ENCODE measurements around the gene CHD1. TPM values are rescaled to one million over a fixed set of nuclear protein-coding genes. Genes with fewer than 3 reads are reported as not detected.

Gene CHD1
- total RNA-seq, 2 donors from 2014 or later, result 29.1 to 47.3 TPM

DNA sequence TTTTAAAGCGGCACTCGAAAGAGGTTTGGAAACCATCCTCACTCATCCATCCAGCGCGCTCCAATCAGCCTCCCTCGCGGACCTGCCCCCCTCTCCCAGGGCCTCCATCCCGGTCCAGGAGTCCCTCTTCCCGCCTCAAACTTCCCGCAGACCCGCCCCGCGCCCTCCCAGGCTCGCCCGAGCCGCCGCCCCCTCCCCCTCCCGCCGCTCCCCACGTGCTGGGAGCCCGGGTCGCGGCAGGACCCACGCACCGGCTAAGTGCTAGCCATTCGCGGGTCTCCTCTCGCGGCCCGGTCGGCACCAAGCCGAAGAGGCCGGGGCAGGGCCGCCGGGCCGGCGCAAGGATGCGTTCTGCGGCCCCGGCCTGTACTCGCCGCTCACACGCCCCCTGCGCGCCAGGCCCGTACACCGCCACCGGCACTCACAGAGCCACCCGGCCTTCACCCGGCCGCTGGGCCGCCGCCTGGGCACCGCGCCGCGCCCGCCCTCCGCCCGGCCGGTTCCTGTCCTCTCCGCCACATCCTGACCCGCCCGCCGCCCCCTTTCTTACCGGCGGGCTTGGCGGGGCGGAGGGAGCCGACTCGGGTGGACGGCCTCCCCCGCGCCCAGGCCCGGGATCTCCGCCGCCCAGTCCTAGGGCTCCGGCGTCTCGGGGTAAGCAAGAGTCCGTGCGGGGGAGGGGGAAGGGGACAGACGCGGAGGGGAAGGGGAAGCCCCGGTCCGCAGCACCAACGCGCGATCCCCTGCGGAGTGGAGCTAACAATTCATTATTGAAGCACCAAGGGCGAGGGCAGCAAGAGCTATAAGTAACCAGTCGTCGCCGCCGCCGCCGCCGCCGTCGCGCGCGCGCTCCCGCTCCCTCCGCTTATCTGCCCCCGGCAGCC lies 576 bp downstream of the CHD1 start:
- H3K9me3 ChIP-seq, result no peaks in the 10 kb centered on the region
- peak overlapping the region; percentile 100 for H3K27ac ChIP-seq
- TF ChIP-seq, protein P1, sequence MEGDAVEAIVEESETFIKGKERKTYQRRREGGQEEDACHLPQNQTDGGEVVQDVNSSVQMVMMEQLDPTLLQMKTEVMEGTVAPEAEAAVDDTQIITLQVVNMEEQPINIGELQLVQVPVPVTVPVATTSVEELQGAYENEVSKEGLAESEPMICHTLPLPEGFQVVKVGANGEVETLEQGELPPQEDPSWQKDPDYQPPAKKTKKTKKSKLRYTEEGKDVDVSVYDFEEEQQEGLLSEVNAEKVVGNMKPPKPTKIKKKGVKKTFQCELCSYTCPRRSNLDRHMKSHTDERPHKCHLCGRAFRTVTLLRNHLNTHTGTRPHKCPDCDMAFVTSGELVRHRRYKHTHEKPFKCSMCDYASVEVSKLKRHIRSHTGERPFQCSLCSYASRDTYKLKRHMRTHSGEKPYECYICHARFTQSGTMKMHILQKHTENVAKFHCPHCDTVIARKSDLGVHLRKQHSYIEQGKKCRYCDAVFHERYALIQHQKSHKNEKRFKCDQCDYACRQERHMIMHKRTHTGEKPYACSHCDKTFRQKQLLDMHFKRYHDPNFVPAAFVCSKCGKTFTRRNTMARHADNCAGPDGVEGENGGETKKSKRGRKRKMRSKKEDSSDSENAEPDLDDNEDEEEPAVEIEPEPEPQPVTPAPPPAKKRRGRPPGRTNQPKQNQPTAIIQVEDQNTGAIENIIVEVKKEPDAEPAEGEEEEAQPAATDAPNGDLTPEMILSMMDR (IDR thresholded peaks at IDR 0.05), result no peak
- peak overlapping the region; percentile 78 for H3K4me3 ChIP-seq
- peak; percentile 78 for DNase-seq
- H3K9ac ChIP-seq (ENCODE audit: low read depth in 2 of 2, low read length in 2 of 2), result peak overlapping the region; percentile 96 to 98
- H3K36me3 ChIP-seq, result peaks cover 8% of the 10 kb centered on the region
- H3K27me3 ChIP-seq, result no peaks in the 10 kb centered on the region
- no peaks in the 10 kb centered on the region for H3K4me1 ChIP-seq
- intact Hi-C loops (cut with DNase I), result no loop called here

DNA sequence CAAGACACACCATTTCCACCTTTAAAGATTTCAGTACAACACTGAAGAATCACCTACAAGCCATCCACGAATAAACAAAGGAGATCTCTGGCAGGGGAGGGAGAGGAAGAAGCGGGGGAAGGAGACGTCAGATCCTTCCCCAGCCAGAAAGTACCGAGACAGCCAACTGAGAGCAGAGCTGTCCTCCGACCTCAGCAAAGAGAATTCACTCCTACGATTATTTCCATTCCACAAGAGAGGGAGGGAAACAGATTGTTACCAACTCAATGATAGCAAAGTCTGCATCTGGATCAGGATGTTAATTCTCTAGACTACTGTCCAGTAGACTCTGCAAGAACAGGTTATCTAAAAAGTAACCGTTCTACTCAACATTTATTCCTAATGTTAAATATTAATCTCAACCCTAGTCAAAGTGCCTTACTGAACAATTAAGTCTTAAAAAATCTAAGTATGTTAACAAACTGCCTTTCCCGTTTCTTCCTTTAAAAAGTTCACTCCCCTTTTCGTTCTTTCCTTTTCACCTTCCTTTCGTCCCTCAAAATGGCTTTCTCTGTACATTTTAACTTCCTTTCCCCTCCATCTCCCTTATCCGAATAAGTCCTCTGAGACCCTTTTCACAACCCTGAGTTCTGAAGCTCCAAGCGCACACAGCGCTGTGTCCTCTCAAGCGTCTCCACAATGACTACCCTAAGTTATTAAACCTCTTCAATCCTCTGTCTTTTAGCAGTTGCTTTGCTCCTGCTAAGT lies 1.4 kb downstream of the CHD1 start:
- Histone ChIP-seq H3K4me1 (no peaks in the 10 kb centered on the region), H3K9ac (ENCODE audit: low read depth in 2 of 2, low read length in 2 of 2) (peak overlapping the region; percentile 52 to 98), H3K9me3 (no peaks in the 10 kb centered on the region), H3K4me3 (peak overlapping the region; percentile 78), H3K27me3 (no peaks in the 10 kb centered on the region), H3K36me3 (peaks cover 8% of the 10 kb centered on the region), H3K27ac (peak overlapping the region; percentile 100)
- TF ChIP-seq, protein P1 (IDR thresholded peaks at IDR 0.05), result no peak
- DNase-seq, result peak; percentile 70
- intact Hi-C loops (cut with DNase I), result no loop called here

DNA sequence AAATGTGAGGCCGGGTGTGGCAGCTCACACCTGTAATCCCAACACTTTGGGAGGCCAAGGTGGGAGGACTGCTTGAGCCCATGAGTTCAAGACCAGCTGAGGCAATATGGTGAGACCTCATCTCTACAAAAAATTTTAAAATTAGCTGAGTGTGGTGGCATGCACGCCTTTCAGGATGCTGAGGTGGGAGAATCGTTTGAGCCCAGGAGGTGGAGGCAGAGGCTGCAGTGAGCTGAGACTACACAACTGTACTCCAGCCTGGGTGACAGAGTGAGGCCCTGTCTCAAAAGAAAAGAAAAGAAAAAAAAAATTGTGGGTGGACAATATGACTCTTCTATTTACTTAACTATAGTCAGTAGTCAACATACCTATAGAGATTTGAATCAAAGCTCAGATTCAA lies 4.8 kb downstream of the CHD1 start:
- intact Hi-C loops (cut with DNase I), result no loop called here
- H3K27ac ChIP-seq, result no peak overlapping the region
- H3K4me3 ChIP-seq, result no peak overlapping the region
- no peak overlapping the region for H3K9ac ChIP-seq (ENCODE audit: low read depth in 2 of 2, low read length in 2 of 2)
- no peaks in the 10 kb centered on the region for H3K9me3 ChIP-seq
- no peak for DNase-seq
- TF ChIP-seq, protein P1 (IDR thresholded peaks at IDR 0.05), result no peak
- peaks cover 8% of the 10 kb centered on the region for H3K36me3 ChIP-seq
- H3K27me3 ChIP-seq, result no peaks in the 10 kb centered on the region
- no peaks in the 10 kb centered on the region for H3K4me1 ChIP-seq

DNA sequence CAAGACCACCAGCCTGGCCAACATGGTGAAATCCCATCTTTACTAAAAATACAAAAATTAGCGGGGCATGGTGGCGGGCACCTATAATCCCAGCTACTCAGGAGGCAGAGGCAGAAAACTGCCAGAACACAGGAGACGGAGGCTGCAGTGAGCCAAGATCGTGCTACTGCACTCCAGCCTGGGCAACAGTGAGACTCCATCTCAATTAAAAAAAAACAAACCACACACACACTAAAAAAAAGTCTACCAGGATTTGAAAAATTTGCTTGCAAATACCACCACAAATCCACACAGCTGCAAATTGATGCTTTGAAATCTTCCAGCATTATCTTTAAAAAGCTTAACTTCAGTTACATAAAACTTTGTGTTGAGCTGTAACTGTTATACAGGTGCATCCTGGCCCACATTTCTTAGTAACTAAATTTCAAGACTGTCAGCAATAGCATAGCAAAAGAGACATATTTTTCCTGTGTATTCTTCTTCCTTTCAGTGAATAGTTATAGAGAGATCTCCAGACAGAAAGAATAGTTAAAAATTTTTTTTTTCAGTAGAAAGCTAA lies 6.8 kb downstream of the CHD1 start:
- intact Hi-C loops (cut with DNase I), result no loop called here
- DNase-seq, result no peak
- Histone ChIP-seq H3K4me1 (no peaks in the 10 kb centered on the region), H3K36me3 (peaks cover 8% of the 10 kb centered on the region), H3K27me3 (no peaks in the 10 kb centered on the region), H3K27ac (no peak overlapping the region), H3K4me3 (no peak overlapping the region), H3K9ac (ENCODE audit: low read depth in 2 of 2, low read length in 2 of 2) (no peak overlapping the region), H3K9me3 (no peaks in the 10 kb centered on the region)
- TF ChIP-seq, protein P1 (IDR thresholded peaks at IDR 0.05), result no peak

DNA sequence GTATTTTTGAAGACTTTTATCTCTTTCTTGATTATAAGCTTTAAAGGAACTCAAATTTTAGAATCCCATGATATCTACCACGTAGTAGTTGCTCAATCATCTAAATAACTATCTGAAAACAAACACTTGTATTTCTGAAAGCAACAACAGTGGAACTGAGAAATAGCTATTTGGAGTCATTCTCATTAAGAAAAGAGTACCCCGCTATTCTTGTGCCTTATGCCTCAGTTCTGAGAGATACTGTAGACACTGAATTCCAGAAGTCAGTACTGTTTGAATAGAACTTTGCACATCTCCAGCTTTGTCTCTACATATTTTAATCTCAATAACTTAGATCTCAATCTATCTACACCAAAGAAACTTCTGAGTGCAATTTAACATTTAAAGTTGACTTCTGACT lies 11.4 kb downstream of the CHD1 start:
- Histone ChIP-seq H3K27ac (no peak overlapping the region), H3K27me3 (no peaks in the 10 kb centered on the region)
- DNase-seq, result no peak

More for the DNA sequence above, 11.4 kb downstream of the CHD1 start:
- no peaks in the 10 kb centered on the region for H3K9me3 ChIP-seq
- TF ChIP-seq, protein P1 (IDR thresholded peaks at IDR 0.05), result no peak
- intact Hi-C loops (cut with DNase I), result no loop called here
- no peak overlapping the region for H3K4me3 ChIP-seq
- no peaks in the 10 kb centered on the region for H3K36me3 ChIP-seq
- H3K4me1 ChIP-seq, result no peaks in the 10 kb centered on the region
- no peak overlapping the region for H3K9ac ChIP-seq (ENCODE audit: low read depth in 2 of 2, low read length in 2 of 2)
